ENCODE measurements around the gene GPBP1.
"Not testable (repeated sequence)": the region's sequence is repeated elsewhere in the genome, so short reads cannot be mapped to it uniquely, and the experiment has no call there.

Gene GPBP1

GRCh38 chr5:57173319-57174127 lies at the start of gene GPBP1:
Gene GPBP1 (plus strand): TSS chr5:57174059. CDS start chr5:57214131, 40,072 bp downstream.
- peak; percentile 100 for DNase-seq

DNA sequence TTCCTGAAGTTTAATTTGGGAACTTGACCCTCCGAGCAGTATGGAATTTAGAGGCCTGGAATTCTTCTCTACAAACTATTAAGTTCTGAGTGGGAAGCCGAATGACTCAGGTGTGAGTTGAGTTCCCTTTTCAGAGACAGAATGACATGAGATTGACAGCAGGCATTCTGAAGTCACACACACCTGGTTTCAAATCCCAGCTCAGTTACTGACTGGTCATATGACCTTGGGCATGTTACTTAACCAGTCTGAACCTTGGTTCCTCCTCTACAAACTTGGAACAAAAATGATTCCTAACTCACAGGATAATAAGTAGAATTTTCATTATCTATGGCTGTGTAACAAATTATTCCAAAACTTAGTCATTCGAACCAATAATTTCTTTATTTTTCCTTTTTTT lies 45.5 kb upstream of the GPBP1 start:
- no peak for DNase-seq

DNA sequence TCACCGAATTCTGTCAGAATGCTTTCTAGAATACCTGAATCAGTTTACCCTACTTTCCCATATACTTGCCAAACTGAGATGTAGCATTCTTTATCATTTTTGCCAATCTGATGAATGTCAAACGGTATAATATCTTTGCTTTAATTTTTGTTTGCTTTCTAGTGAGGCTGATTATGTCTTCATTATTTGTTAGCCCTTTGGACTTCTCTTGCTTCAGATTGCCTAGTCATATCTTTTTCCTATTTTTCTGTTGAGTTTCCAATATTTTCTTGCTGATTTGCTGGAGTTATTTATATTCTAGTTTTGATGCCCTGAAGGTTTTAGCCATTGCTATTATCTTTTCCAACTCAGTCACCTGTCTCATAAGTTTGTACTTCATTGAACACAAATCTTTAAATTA lies 40.3 kb upstream of the GPBP1 start:
- no peak for DNase-seq

GRCh38 chr5:57137401-57137800 lies 36.5 kb upstream of the GPBP1 start:
- no peak for DNase-seq

DNA sequence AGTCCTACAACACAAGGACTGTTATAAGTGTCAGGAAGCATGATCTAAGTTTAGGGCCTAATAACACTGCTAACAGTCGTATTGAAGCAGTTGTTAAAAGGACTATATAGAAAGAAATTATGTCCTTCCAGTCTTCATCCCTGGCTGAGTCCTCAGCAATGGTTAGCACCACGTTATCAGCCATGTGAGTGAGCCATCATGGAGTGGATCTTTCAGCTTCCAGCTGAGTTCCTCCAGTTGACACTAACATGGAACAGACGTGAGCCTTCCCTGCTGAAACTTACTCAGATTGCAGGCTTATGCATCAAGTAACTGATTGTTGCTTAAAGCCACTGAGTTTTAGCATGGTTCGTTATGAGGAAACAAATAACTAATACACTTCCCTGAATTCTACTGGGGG lies 21.5 kb upstream of the GPBP1 start:
- no peak for DNase-seq

DNA sequence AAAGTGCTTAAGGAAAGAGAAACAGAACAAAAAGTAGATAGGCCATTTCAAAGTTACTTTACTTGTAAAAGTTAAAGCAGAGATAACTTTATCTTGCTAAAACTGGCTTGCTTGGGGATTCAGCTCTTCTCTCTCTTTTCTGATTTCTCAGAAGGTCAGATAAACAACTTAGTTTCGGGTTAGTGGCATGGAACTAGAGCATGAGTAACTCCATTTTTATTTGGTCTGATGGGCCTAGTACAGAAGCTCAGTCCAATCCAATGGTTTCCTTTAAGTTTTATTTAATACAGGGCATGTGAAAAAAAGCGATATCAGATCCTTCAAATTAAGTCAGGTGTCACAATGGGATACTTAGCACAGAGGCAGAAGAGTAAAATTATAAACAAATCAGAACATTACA lies 18.8 kb upstream of the GPBP1 start:
- no peak for DNase-seq

- DNase-seq, result no peak
Observed at GRCh38 chr5:57157131-57157530, 16.7 kb upstream of the GPBP1 start.

DNA sequence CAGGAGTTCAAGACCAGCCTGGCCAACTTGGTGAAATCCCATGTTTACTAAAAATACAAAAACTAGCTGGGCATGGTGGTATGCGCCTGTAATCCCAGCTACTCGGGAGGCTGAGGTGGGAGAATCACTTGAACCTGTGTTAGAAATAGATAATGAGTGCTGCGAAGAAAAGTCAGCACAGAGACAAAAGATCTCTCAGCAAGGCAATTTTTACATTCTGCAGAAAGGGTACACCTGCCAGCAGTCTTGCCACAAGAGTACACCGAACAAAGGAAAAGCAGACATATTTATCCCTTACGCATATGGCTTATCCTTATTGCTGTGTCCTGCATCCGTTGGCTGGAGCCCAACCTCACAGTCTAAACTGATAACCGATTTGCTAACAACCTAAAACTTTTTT lies 16.2 kb upstream of the GPBP1 start:
- DNase-seq, result no peak

DNA sequence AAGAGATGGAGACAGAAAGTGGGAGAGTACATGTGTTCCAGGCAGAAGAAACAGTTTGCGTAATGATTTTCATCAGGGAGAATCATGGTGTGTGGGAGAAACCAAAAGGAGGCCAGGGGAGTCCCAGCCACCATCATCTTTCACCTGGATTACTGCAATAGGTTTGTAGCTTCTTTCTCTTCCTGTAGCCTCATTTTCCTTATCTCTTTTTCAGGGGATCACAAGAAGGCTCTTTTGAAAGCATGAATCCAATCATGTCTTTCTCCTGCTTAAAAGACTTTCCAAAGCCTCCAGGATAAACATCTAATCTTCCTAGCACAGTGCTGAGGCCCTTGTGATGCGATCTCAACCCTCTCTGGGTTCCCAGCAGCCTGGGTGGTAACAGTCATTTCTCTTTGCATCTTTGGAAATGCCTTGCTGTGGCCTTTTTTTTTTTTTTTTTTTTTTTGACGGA lies 10.3 kb upstream of the GPBP1 start:
- DNase-seq, result no peak

- DNase-seq, result no peak
Observed at GRCh38 chr5:57164124-57164523, 9.7 kb upstream of the GPBP1 start.

DNA sequence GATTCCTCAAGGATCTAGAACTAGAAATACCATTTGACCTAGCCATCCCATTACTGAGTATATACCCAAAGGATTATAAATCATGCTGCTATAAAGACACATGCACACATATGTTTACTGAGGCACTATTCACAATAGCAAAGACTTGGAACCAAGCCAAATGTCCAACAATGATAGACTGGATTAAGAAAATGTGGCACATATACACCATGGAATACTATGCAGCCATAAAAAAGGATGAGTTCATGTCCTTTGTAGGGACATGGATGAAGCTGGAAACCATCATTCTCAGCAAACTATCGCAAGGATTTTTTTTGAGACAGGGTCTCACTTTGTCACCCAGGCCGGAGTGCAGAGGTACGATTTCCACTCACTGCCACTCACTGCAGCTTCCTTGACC lies 8.7 kb upstream of the GPBP1 start:
- DNase-seq, result not testable (repeated sequence)

GRCh38 chr5:57166276-57166675 lies 7.6 kb upstream of the GPBP1 start:
- DNase-seq, result no peak

DNA sequence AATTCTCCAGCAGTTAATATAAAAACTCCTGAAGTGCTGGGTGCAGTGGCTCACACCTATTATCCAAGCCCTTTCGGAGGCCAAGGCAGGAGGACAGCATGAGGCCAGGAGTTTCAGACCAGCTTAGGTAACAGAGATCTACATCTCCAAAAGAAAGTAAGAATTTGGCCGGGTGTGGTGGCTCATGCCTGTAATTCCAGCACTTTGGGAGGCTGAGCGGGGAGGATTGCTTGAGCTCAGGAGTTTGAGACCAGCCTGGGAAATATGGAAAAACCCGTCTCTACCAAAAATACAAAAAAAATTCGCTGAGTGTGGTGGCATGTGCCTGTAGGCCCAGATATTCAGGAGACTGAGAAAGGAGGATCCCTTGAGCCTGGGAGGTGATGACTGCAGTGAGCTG lies 6.7 kb upstream of the GPBP1 start:
- DNase-seq, result no peak

DNA sequence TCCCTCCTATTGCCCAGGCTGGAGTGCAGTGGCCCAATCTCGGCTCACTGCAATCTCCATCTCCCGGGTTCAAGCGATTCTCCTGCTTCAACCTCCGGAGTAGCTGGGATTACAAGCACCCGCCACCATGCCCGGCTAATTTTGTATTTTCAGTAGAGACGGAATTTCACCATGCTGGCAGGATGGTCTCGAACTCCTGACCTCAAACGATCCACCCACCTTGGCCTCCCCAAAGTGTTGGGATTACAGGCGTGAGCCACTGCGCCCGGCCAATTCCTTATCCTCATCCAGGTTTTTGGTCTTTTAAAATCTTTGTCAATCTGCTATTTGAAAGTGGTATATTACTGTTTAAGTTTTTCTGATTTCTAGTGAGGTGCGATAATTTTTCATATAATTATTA lies 3.7 kb upstream of the GPBP1 start:
- not testable (repeated sequence) for DNase-seq

GRCh38 chr5:57171816-57172465 lies 1.9 kb upstream of the GPBP1 start:
- DNase-seq, result peak; percentile 9

GRCh38 chr5:57172466-57173318 lies 1.2 kb upstream of the GPBP1 start:
- peak; percentile 17 for DNase-seq

- DNase-seq, result peak; percentile 35
Observed at GRCh38 chr5:57174128-57174889, 450 bp downstream of the GPBP1 start.

DNA sequence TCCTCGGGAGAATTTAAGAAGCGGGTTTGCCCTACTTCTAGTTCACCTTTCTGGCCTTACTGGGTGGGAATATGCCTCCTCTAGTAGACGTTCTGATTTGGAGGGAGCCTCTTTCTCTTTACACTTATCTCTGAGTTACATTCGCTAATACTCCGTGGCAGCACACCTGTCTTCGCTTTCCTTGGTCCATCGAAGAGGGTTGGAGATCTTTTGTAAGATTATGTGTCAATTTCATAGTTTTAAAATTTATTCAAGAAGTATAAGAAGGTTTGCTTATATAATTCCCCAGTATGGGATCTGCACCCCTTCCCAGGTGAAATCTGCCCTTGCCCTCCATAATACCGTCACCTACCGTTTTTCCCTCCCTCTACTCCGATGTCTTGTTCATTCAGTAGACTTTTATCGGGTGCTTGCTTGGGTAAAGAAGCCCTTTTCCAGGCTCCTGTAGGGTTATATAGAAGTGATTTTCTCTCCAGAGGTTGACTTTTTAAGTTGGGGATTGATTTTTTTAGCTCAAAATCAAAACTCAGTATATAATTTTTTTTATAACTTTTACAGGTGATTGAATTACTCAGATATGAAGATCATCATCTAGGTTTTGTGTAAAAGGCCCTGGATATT lies 1.1 kb downstream of the GPBP1 start:
- no peak for DNase-seq

- no peak for DNase-seq
Observed at GRCh38 chr5:57175551-57176309, 1.9 kb downstream of the GPBP1 start.

DNA sequence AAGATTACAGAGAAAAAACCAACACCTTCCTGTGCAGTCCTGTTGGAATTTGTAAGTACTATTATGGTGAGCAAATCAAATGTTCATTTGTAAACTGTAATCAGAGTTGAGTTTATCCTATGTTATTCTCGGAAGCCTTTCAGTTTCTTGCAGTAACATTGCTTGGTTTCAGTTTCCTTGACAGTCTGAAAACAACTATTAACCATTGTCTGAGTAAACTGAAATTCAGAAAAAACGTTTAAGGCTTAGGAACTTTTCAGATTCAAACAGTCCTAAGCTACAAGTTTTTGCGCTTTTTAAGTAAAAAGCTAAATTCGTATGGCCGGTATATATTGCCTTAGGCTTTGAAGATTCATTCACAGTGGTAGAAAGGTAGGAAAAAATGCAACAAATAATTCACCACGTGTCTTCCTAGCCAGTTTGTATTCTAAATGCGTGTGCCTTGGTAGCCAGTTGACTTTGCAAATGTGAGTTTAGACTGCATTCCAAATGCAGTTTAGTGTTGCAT lies 2.5 kb downstream of the GPBP1 start:
- peak; percentile 72 for DNase-seq

GRCh38 chr5:57177479-57178156 lies 3.8 kb downstream of the GPBP1 start:
- DNase-seq, result no peak
